Naive thymus-derived CD8-positive, alpha-beta T cell (primary cell): ENCODE measurements around the gene ART4. TPM values are rescaled to one million over a fixed set of nuclear protein-coding genes. Genes with fewer than 3 reads are reported as not detected.

Experiments used
- ATAC-seq, 2 donors: fragments of 150-1000 bp; cut with Tn5 transposase in 1 of 2; sonication (Bioruptor Pico), chemical (Tn5 transposase) in 1 of 2; 1 replicate in 1 of 2; 2 replicates in 1 of 2; pipeline ENCODE4 v1.10.0; 2021; ENCODE audit warnings: mild to moderate bottlenecking in 2 of 2, moderate library complexity in 2 of 2
- POLR2A ChIA-PET: fragments of 350-600 bp; sonication (Branson Sonifier 250); formaldehyde crosslinking; loops from one replicate; lab custom pipeline; 2021; ENCODE audit warnings: antibody characterized with exemption; lab: Charles Lee
- DNase-seq, 10 donors: peaks; one replicate each; pipeline versions ENCODE4 v3.0.0 to v3.0.0-alpha.2; 2020 to 2022
- H3K27ac Mint-ChIP-seq, 10 donors: one replicate each; pipeline ENCODE4 v1.8.0; 2020 to 2022; ENCODE audit warnings: mild to moderate bottlenecking in 10 of 10, mixed read lengths in 10 of 10, moderate library complexity in 4 of 10, inconsistent platforms in 1 of 10
- H3K27me3 Mint-ChIP-seq, 5 donors: one replicate each; pipeline ENCODE4 v1.8.0; 2021 to 2022; ENCODE audit warnings: mixed read lengths in 5 of 5
- H3K36me3 Mint-ChIP-seq, 3 donors: one replicate each; pipeline ENCODE4 v1.8.0; 2020 to 2022; ENCODE audit warnings: mixed read lengths in 3 of 3, mild to moderate bottlenecking in 2 of 3, inconsistent platforms in 1 of 3
- H3K4me1 Mint-ChIP-seq, 4 donors: one replicate each; pipeline ENCODE4 v1.8.0; 2021 to 2022; ENCODE audit warnings: mixed read lengths in 4 of 4
- H3K4me3 Mint-ChIP-seq, 10 donors: one replicate each; pipeline ENCODE4 v1.8.0; 2020 to 2022; ENCODE audit warnings: mild to moderate bottlenecking in 10 of 10, mixed read lengths in 10 of 10, moderate library complexity in 6 of 10, inconsistent platforms in 1 of 10
- H3K9me3 Mint-ChIP-seq, 9 donors: one replicate each; pipeline ENCODE4 v1.8.0; 2020 to 2022; ENCODE audit warnings: mixed read lengths in 9 of 9, mild to moderate bottlenecking in 3 of 9, inconsistent platforms in 1 of 9, moderate library complexity in 1 of 9
- polyA plus RNA-seq, 3 donors: library from polyadenylated mRNA; unstranded; fragments of 300-500 nt; fragmentation: Illumina TruSeq; gene quantifications; one replicate each; pipeline ENCODE4 v1.2.3, GENCODE V29; 2021
- total RNA-seq, 8 experiments: library from RNA in 2 of 8; stranded (reverse) in 2 of 8; gene quantifications; one replicate each; pipeline ENCODE4 v1.2.3 and lab custom pipeline; 2021 to 2026

The ART4 gene
- total and polyA plus RNA-seq, 5 experiments from 2014 or later: not detected

- peaks cover 6 to 23% (median 9%) of the 10 kb centered on the region in 4 donors for H3K4me1 Mint-ChIP-seq
- H3K9me3 Mint-ChIP-seq: no peaks in the 10 kb centered on the region
- DNase-seq (no peak), ATAC-seq (no peak)
- no peaks in the 10 kb centered on the region for H3K27me3 Mint-ChIP-seq
- no peaks in the 10 kb centered on the region for H3K36me3 Mint-ChIP-seq
- POLR2A ChIA-PET: interaction anchor here (1.1 kb wide), 1 partner anchor 75 kb away, joined by 3 read pairs; no protein-coding TSS in a partner anchor
- no peak overlapping the region for H3K4me3 Mint-ChIP-seq
- H3K27ac Mint-ChIP-seq: no peak overlapping the region
Observed at GRCh38 chr12:14849661-14850060, 6.3 kb upstream of the ART4 start.

- no peaks in the 10 kb centered on the region for H3K27me3 Mint-ChIP-seq
- H3K36me3 Mint-ChIP-seq: no peaks in the 10 kb centered on the region
- ATAC-seq (no peak), DNase-seq (no peak)
- POLR2A ChIA-PET: interaction anchor here (1.2 to 3.1 kb wide), 3 partner anchors 115 to 148 kb away, joined by 3 to 31 read pairs (median 3); partner anchors contain the start of gene ARHGDIB
- no peak overlapping the region for H3K4me3 Mint-ChIP-seq
- peak overlapping the region in 1 of 10 donors; percentile 80 for H3K27ac Mint-ChIP-seq
- peaks cover 6 to 23% (median 9%) of the 10 kb centered on the region in 4 donors for H3K4me1 Mint-ChIP-seq
- H3K9me3 Mint-ChIP-seq: no peaks in the 10 kb centered on the region
Observed at GRCh38 chr12:14846876-14847580, 3.7 kb upstream of the ART4 start.

DNA sequence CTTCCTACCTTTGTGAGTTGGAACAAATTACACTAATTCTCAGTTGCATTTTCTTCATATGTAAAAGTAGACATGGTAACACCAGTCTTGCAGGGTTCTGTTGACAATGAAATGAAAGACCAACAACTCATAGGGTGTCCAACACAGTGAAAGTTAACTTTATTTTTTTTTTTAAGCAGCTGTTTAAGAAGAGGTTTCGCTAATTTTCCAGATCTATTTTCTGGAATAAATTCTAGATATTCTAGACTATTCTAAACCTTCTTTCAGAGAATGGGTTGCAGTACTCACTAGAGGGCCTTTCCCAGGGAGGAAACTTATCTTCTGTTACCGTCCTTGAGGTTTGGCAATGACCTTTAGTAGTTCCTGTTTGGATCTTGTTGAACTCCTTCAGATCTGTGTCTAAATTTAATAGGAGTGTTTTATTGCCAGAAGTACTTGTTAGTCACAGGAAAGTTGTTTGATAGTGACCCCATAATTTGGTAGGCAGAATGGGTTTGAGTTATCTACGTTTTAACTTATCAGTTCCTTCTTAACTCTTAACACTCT, 2.8 kb upstream of the ART4 start:
- no peaks in the 10 kb centered on the region for H3K27me3 Mint-ChIP-seq
- POLR2A ChIA-PET: interaction anchor here (0.7 to 3.1 kb wide), 2 partner anchors 116 to 149 kb away, joined by 3 to 31 read pairs; partner anchors contain the start of gene ARHGDIB
- no peak overlapping the region for H3K4me3 Mint-ChIP-seq
- peak overlapping the region in 2 of 10 donors; percentile 2 to 27 for H3K27ac Mint-ChIP-seq
- no peaks in the 10 kb centered on the region for H3K9me3 Mint-ChIP-seq
- peaks cover 6 to 20% (median 8%) of the 10 kb centered on the region in 4 donors for H3K4me1 Mint-ChIP-seq
- ATAC-seq (no peak), DNase-seq (no peak)
- no peaks in the 10 kb centered on the region for H3K36me3 Mint-ChIP-seq

DNA sequence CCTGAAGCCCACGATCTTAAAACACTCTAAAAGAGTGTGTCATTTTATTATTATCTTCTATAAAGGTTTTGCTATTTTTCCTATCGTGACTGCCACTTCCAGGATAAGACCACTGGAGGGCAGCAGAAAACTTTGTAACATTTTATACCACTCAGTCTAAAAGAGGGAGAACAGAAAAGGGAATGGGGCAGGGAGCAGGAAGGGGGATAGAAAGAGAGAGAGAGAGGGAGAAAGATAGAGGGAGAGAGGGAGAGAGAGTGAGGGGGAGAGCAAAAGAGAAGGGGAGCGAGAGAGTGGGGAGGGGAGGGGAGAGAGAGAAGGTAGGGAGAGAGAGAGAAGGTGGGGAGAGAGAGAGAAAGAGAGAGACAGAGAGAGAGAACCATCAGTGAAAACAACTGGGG, 2.0 kb upstream of the ART4 start:
- Mint-ChIP-seq H3K4me1 (peaks cover 6 to 17% (median 8%) of the 10 kb centered on the region in 4 donors), H3K36me3 (no peaks in the 10 kb centered on the region), H3K27me3 (no peaks in the 10 kb centered on the region), H3K4me3 (peak overlapping the region in 8 of 10 donors; percentile 7 to 70 (median 52)), H3K27ac (peak overlapping the region in 8 of 10 donors; percentile 4 to 85 (median 69)), H3K9me3 (no peaks in the 10 kb centered on the region)
- POLR2A ChIA-PET: interaction anchor here (0.7 to 3.1 kb wide), 2 partner anchors 116 to 150 kb away, joined by 3 to 31 read pairs; partner anchors contain the start of gene ARHGDIB
- ATAC-seq: peak; percentile 53 to 73
- peak in 9 of 10 donors; percentile 23 to 67 (median 49) for DNase-seq

DNA sequence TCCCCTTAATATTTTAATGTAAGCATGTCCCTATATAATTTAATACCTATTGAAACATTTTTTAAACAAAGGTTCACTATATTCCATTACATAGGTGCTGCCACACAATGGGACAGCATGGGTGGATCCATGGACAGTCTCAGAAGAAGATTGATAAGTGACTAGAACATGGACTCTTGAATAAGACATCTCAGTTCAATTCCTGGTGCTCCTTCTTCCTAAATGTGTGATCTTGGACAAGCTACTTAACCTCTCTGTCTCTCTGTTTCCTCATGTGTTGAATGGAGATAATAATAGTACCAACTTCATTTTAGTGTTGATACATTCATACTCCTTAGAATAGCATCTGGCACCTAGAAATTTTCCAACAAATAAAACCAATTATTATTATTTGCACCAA, 1.1 kb upstream of the ART4 start:
- no peaks in the 10 kb centered on the region for H3K9me3 Mint-ChIP-seq
- ATAC-seq (no peak), DNase-seq (no peak)
- peaks cover 6 to 17% (median 8%) of the 10 kb centered on the region in 4 donors for H3K4me1 Mint-ChIP-seq
- no peak overlapping the region for H3K27ac Mint-ChIP-seq
- H3K36me3 Mint-ChIP-seq: peaks cover 0 to 3% (median 0%) of the 10 kb centered on the region in 3 donors
- H3K27me3 Mint-ChIP-seq: peaks cover 0 to 9% (median 5%) of the 10 kb centered on the region in 5 donors
- POLR2A ChIA-PET: interaction anchor here (0.9 kb wide), 1 partner anchor 73 kb away, joined by 3 read pairs; a partner anchor contains a TSS
- H3K4me3 Mint-ChIP-seq: no peak overlapping the region

DNA sequence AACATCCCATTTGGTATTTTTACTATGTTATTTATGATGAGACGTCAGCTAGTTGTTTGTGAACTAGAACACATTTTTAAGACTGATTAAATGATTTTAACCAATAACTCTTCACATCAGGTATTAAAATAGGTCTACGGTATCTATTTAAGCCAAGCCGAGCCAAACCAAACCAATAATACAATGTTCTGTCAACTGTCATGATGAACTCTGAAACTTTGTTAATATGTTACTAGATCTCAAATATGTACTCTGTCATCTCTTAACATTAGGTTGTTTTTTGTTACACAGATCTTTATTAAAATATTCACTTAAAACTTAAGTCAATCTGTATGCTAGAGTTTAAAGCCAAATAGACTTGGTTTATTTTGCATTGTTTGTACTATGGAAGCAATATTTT, 1.0 kb downstream of the ART4 start:
- Mint-ChIP-seq H3K4me3 (no peak overlapping the region), H3K27me3 (peaks cover 7 to 18% (median 10%) of the 10 kb centered on the region in 5 donors), H3K4me1 (peaks cover 5 to 17% (median 7%) of the 10 kb centered on the region in 4 donors), H3K36me3 (peaks cover 0 to 10% (median 0%) of the 10 kb centered on the region in 3 donors), H3K9me3 (no peaks in the 10 kb centered on the region), H3K27ac (no peak overlapping the region)
- POLR2A ChIA-PET: no interaction called here
- DNase-seq (no peak), ATAC-seq (no peak)

DNA sequence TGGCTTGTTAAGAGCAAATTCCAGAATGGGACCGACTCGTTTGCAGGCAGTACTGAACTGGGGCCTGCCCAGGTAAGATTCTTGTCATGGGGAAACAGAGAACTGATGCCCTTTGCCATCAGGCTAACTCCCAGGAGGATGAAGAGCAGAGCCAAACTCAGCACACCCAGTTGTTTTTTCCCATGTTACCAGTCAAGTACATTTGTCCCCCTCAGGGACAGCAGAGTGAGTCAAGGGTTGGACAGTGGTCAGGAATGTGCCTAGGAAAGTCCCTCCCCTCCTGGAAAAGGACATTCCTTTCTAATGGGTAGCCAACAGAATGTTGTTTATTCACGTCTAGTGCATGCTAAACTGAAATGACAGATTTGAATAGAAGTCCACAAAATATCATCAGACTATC, 1.6 kb downstream of the ART4 start:
- POLR2A ChIA-PET: no interaction called here
- no peak for DNase-seq
- no peaks in the 10 kb centered on the region for H3K9me3 Mint-ChIP-seq
- H3K4me3 Mint-ChIP-seq: no peak overlapping the region
- H3K4me1 Mint-ChIP-seq: peaks cover 5 to 15% (median 7%) of the 10 kb centered on the region in 4 donors
- H3K27me3 Mint-ChIP-seq: peaks cover 7 to 19% (median 10%) of the 10 kb centered on the region in 5 donors
- no peak for ATAC-seq
- no peak overlapping the region for H3K27ac Mint-ChIP-seq
- peaks cover 0 to 10% (median 0%) of the 10 kb centered on the region in 3 donors for H3K36me3 Mint-ChIP-seq

GRCh38 chr12:14840616-14841015, 2.7 kb downstream of the ART4 start:
- H3K4me1 Mint-ChIP-seq: peaks cover 2 to 6% (median 3%) of the 10 kb centered on the region in 4 donors
- ATAC-seq (no peak), DNase-seq (no peak)
- H3K4me3 Mint-ChIP-seq: no peak overlapping the region
- H3K27me3 Mint-ChIP-seq: peaks cover 10 to 26% (median 10%) of the 10 kb centered on the region in 5 donors
- H3K9me3 Mint-ChIP-seq: no peaks in the 10 kb centered on the region
- H3K36me3 Mint-ChIP-seq: peaks cover 0 to 10% (median 0%) of the 10 kb centered on the region in 3 donors
- POLR2A ChIA-PET: no interaction called here
- no peak overlapping the region for H3K27ac Mint-ChIP-seq

DNA sequence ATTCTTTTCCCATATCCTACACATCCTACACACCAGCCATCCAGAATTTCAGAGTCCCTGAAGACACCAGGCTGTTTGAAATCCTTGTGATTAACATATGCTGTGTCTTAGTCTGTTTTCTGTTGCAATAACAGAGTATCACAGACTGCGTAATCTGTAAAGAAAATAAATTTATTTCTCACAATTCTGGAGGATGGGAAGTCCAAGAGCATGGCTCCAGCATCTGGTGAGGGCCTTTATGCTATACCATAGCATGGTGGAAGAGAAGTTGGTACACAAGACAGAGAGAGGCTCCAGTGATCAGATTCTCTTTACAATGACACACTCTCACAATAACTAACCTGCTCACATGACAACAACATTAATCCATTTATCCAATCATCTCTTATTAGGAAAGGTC, 4.1 kb downstream of the ART4 start:
- H3K4me1 Mint-ChIP-seq: no peaks in the 10 kb centered on the region
- ATAC-seq (no peak), DNase-seq (no peak)
- no peak overlapping the region for H3K27ac Mint-ChIP-seq
- peaks cover 0 to 10% (median 0%) of the 10 kb centered on the region in 3 donors for H3K36me3 Mint-ChIP-seq
- peaks cover 10 to 33% (median 12%) of the 10 kb centered on the region in 5 donors for H3K27me3 Mint-ChIP-seq
- no peaks in the 10 kb centered on the region for H3K9me3 Mint-ChIP-seq
- no peak overlapping the region for H3K4me3 Mint-ChIP-seq
- POLR2A ChIA-PET: no interaction called here

GRCh38 chr12:14836336-14837210, 6.8 kb downstream of the ART4 start:
- Mint-ChIP-seq H3K4me1 (no peaks in the 10 kb centered on the region), H3K27ac (peak overlapping the region in 1 of 10 donors; percentile 9), H3K36me3 (peaks cover 0 to 10% (median 0%) of the 10 kb centered on the region in 3 donors), H3K9me3 (no peaks in the 10 kb centered on the region), H3K27me3 (peaks cover 13 to 40% (median 18%) of the 10 kb centered on the region in 5 donors), H3K4me3 (no peak overlapping the region)
- POLR2A ChIA-PET: interaction anchor here (0.6 kb wide), 1 partner anchor 146 kb away, joined by 4 read pairs; no protein-coding TSS in a partner anchor
- DNase-seq: no peak
- no peak for ATAC-seq

GRCh38 chr12:14834509-14834908, 8.8 kb downstream of the ART4 start:
- H3K27ac Mint-ChIP-seq: no peak overlapping the region
- ATAC-seq: no peak
- POLR2A ChIA-PET: interaction anchor here (1.1 kb wide), 1 partner anchor 125 kb away, joined by 3 read pairs; no protein-coding TSS in a partner anchor

DNA sequence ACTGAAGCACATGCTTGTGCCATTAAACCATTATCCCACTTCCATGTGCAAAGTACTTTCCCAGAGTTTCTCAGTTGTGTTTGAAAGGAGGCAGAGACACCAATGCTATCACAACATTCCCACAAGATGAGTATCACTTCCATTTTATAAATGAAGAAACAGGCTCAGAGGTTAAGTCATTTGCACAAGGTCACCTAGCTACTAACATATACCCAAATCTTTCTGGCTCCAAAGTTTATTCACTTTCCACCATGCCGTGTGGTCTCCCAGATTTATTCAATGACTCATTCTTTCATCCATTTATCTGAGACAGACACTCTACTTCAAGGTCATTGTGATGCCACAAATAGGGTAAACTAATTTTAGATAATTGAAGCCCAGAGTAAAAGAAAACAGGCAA, 9.4 kb downstream of the ART4 start:
- POLR2A ChIA-PET: no interaction called here
- Mint-ChIP-seq H3K4me1 (no peaks in the 10 kb centered on the region), H3K4me3 (no peak overlapping the region), H3K27ac (no peak overlapping the region), H3K9me3 (no peaks in the 10 kb centered on the region), H3K36me3 (peaks cover 0 to 5% (median 0%) of the 10 kb centered on the region in 3 donors), H3K27me3 (peaks cover 4 to 35% (median 18%) of the 10 kb centered on the region in 5 donors)
- ATAC-seq (no peak), DNase-seq (no peak)

More at GRCh38 chr12:14834509-14834908, 8.8 kb downstream of the ART4 start:
- no peaks in the 10 kb centered on the region for H3K4me1 Mint-ChIP-seq
- H3K27me3 Mint-ChIP-seq: peaks cover 10 to 41% (median 21%) of the 10 kb centered on the region in 5 donors
- no peak for DNase-seq
- H3K9me3 Mint-ChIP-seq: no peaks in the 10 kb centered on the region
- no peak overlapping the region for H3K4me3 Mint-ChIP-seq
- peaks cover 0 to 10% (median 0%) of the 10 kb centered on the region in 3 donors for H3K36me3 Mint-ChIP-seq
